CD4-positive, alpha-beta T cell treated with Interleukin-15 for 4 hours (primary cell): Measurements from ENCODE around the gene SNRNP48.

Experiments
- DNase-seq: peaks from one replicate; pipeline ENCODE4 v3.0.0-alpha.2; 2020; ENCODE audit warnings: low spot score

Gene SNRNP48

GRCh38 chr6:7559651-7560385, 30.2 kb upstream of the SNRNP48 start:
- DNase-seq = no peak

- DNase-seq = no peak
Observed at GRCh38 chr6:7561153-7561964, 28.6 kb upstream of the SNRNP48 start.

- DNase-seq = no peak
Observed at GRCh38 chr6:7562769-7563168, 27.2 kb upstream of the SNRNP48 start.

- no peak for DNase-seq
Observed at GRCh38 chr6:7566107-7566506, 23.9 kb upstream of the SNRNP48 start.

- DNase-seq = no peak
Observed at GRCh38 chr6:7566617-7567173, 23.3 kb upstream of the SNRNP48 start.

- no peak for DNase-seq
Observed at GRCh38 chr6:7568021-7568420, 22.0 kb upstream of the SNRNP48 start.

- no peak for DNase-seq
Observed at GRCh38 chr6:7569082-7569481, 20.9 kb upstream of the SNRNP48 start.

GRCh38 chr6:7572213-7572943, 17.6 kb upstream of the SNRNP48 start:
- DNase-seq = no peak

GRCh38 chr6:7574500-7574899, 15.5 kb upstream of the SNRNP48 start:
- DNase-seq = no peak

- DNase-seq = no peak
Observed at GRCh38 chr6:7578516-7578915, 11.5 kb upstream of the SNRNP48 start.

- no peak for DNase-seq
Observed at GRCh38 chr6:7578931-7579330, 11.1 kb upstream of the SNRNP48 start.

GRCh38 chr6:7579851-7580250, 10.1 kb upstream of the SNRNP48 start:
- DNase-seq = no peak

- no peak for DNase-seq
Observed at GRCh38 chr6:7580537-7580926, 9.5 kb upstream of the SNRNP48 start.

GRCh38 chr6:7580927-7581618, 8.9 kb upstream of the SNRNP48 start:
- DNase-seq = no peak

- DNase-seq = no peak
Observed at GRCh38 chr6:7585287-7585930, 4.6 kb upstream of the SNRNP48 start.

GRCh38 chr6:7587631-7588100, 2.3 kb upstream of the SNRNP48 start:
- no peak for DNase-seq

- DNase-seq = no peak
Observed at GRCh38 chr6:7588506-7588905, 1.5 kb upstream of the SNRNP48 start.

- no peak for DNase-seq
Observed at GRCh38 chr6:7589221-7589620, 777 bp upstream of the SNRNP48 start.

- no peak for DNase-seq
Observed at GRCh38 chr6:7590918-7591302, 912 bp downstream of the SNRNP48 start.

- DNase-seq = no peak
Observed at GRCh38 chr6:7591770-7592169, 1.8 kb downstream of the SNRNP48 start.

- DNase-seq = no peak
Observed at GRCh38 chr6:7593229-7593628, 3.2 kb downstream of the SNRNP48 start.
